Measurements from ENCODE around the gene TC2N. TPM values are rescaled to one million over a fixed set of nuclear protein-coding genes. Genes with fewer than 3 reads are reported as not detected.

TC2N gene
- total and polyA plus RNA-seq, 2 donors (not counting 3 experiments of a cell fraction or from before 2014, with no cell fraction given): 0.40 TPM; not detected in 1

GRCh38 chr14:91873471-91874415 is 6.4 kb upstream of the TC2N start:
- ChIA-PET POLR2A (no interaction called here), CTCF (interaction anchor here (0.5 to 1.0 kb wide), 2 partner anchors 10 to 18 kb away, joined by 3 read pairs; no protein-coding TSS in a partner anchor)
- H3K36me3 ChIP-seq (ENCODE audit: control insufficient read depth in 2 of 2, extremely low read depth in 1 of 2, insufficient read depth in 2 of 2, low read length in 2 of 2): no peaks in the 10 kb centered on the region

More at GRCh38 chr14:91873471-91874415, 6.4 kb upstream of the TC2N start:
- DNase-seq (ENCODE audit: low read depth, low spot score) (no peak), FAIRE-seq (no peak)
- no peaks in the 10 kb centered on the region for H3K9me3 ChIP-seq (replicated peaks; ENCODE audit: control insufficient read depth, insufficient read depth, low read length)
- intact Hi-C loops (cut with micrococcal nuclease) (no loop called here), dilution Hi-C loops (cut with MboI; ENCODE audit: extremely low pct_ligation_motif_present, low sequenced_read_pairs) (no loop called here)
- H3K4me2 ChIP-seq (ENCODE audit: insufficient read depth, low read length): no peak overlapping the region
- H3K27ac ChIP-seq (ENCODE audit: insufficient read depth, low read depth, low read length): no peak overlapping the region
- H3K9me1 ChIP-seq (replicated peaks; ENCODE audit: control insufficient read depth, extremely low read depth, insufficient read depth, low read length): no peaks in the 10 kb centered on the region
- H3K79me2 ChIP-seq (ENCODE audit: control insufficient read depth, insufficient read depth, low read length): no peaks in the 10 kb centered on the region
- no peak overlapping the region for H3K4me3 ChIP-seq (replicated peaks in 1 of 3; ENCODE audit: insufficient read depth in 1 of 3, low read depth in 1 of 3, low read length in 3 of 3)
- no peaks in the 10 kb centered on the region for H3K27me3 ChIP-seq (ENCODE audit: control insufficient read depth in 2 of 2, insufficient read depth in 2 of 2, low read length in 2 of 2)
- no peak overlapping the region for H2AFZ ChIP-seq (ENCODE audit: low read depth, low read length)
- peaks cover 7% of the 10 kb centered on the region for H3K4me1 ChIP-seq (ENCODE audit: control insufficient read depth, extremely low read depth, insufficient read depth, low read length)
- no peaks in the 10 kb centered on the region for H4K20me1 ChIP-seq (replicated peaks; ENCODE audit: control insufficient read depth, extremely low read depth, insufficient read depth, low read length)
- no peak overlapping the region for H3K9ac ChIP-seq (replicated peaks; ENCODE audit: extremely low read depth, insufficient read depth, low read length)
- no peak for TF ChIP-seq POLR2AphosphoS5 (IDR thresholded peaks at IDR 0.05; ENCODE audit: insufficient read depth, low read depth, low read length)
- TF ChIP-seq JUN (IDR thresholded peaks at IDR 0.05; ENCODE audit: borderline replicate concordance, insufficient read depth, insufficient read length, low read depth): no peak
- TF ChIP-seq GATA2 (IDR thresholded peaks at IDR 0.05; ENCODE audit: insufficient read depth, insufficient read length, low read depth, low read length): no peak
- no peak for TF ChIP-seq EZH2 (IDR thresholded peaks at IDR 0.05; ENCODE audit: borderline replicate concordance, low read depth, low read length, severe bottlenecking)
- no peak for TF ChIP-seq CTCF (IDR thresholded peaks at IDR 0.05; ENCODE audit: extremely low read depth in 1 of 2, insufficient read depth in 1 of 2, low read depth in 1 of 2, low read length in 2 of 2)
- no peak for TF ChIP-seq FOS (IDR thresholded peaks at IDR 0.05; ENCODE audit: borderline replicate concordance, insufficient read depth, low read length)
- TF ChIP-seq POLR2A (IDR thresholded peaks at IDR 0.05; ENCODE audit: low read depth, low read length): no peak
- no peak for TF ChIP-seq MAX (IDR thresholded peaks at IDR 0.05; ENCODE audit: insufficient read depth, insufficient read length)
- TF ChIP-seq MYC (IDR thresholded peaks at IDR 0.05; ENCODE audit: low read depth, low read length): no peak
- BruUV-seq (replicated peaks): no TSS peak

Data from endothelial cell of umbilical vein (primary cell).